Tibial nerve (tissue), 4 donors: ENCODE data around the gene RPRD1B.

ENCODE experiments used
- EP300 ChIP-seq, 2 donors: sonication (generic); formaldehyde crosslinking; IDR thresholded peaks; one replicate each; pipeline ENCODE4 v1.6.1; 2017; ENCODE audit warnings: antibody characterized with exemption in 2 of 2, mild to moderate bottlenecking in 1 of 2
- POLR2A ChIP-seq, 2 donors: fragments of 450-650 bp; IDR thresholded peaks; one replicate each; pipeline ENCODE4 v1.6.1; 2017; ENCODE audit warnings: antibody characterized with exemption in 2 of 2, mild to moderate bottlenecking in 2 of 2, moderate library complexity in 2 of 2
- TF ChIP-seq, protein P1 (sequence below), 5 experiments: fragments of 200-600 bp in 3 of 5; fragments of 450-650 bp in 2 of 5; sonication (generic) in 3 of 5; IDR thresholded peaks; one replicate each; pipeline ENCODE4 v1.5.1; 2016 to 2019; ENCODE audit warnings: antibody characterized with exemption in 5 of 5, mild to moderate bottlenecking in 3 of 5, moderate library complexity in 2 of 5

GRCh38 chr20:38076548-38076947, 43.0 kb downstream of the RPRD1B start:
- TF ChIP-seq POLR2A (IDR thresholded peaks at IDR 0.05) (no peak), EP300 (IDR thresholded peaks at IDR 0.05) (no peak)
- TF ChIP-seq, protein P1, sequence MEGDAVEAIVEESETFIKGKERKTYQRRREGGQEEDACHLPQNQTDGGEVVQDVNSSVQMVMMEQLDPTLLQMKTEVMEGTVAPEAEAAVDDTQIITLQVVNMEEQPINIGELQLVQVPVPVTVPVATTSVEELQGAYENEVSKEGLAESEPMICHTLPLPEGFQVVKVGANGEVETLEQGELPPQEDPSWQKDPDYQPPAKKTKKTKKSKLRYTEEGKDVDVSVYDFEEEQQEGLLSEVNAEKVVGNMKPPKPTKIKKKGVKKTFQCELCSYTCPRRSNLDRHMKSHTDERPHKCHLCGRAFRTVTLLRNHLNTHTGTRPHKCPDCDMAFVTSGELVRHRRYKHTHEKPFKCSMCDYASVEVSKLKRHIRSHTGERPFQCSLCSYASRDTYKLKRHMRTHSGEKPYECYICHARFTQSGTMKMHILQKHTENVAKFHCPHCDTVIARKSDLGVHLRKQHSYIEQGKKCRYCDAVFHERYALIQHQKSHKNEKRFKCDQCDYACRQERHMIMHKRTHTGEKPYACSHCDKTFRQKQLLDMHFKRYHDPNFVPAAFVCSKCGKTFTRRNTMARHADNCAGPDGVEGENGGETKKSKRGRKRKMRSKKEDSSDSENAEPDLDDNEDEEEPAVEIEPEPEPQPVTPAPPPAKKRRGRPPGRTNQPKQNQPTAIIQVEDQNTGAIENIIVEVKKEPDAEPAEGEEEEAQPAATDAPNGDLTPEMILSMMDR (IDR thresholded peaks at IDR 0.05) = no peak
